OCI-LY7 (cell line): ENCODE data around the gene UBA52. TPM values are rescaled to one million over a fixed set of nuclear protein-coding genes. Genes with fewer than 3 reads are reported as not detected.
"Not testable (repeated sequence)": the region's sequence is repeated elsewhere in the genome, so short reads cannot be mapped to it uniquely, and the experiment has no call there.

ENCODE experiments used
- BruUV-seq: library from RNA; stranded (reverse); fragments of 400-500 nt; replicated peaks from 2 replicates; lab custom pipeline; 2021; lab: Mats Ljungman, UMichigan
- CTCF ChIA-PET: fragments of 300-600 bp; sonication (Branson Sonifier 250); formaldehyde crosslinking; loops from one replicate; lab custom pipeline; 2022; ENCODE audit warnings: antibody characterized with exemption; ENCODE audit not compliant: unreplicated experiment; lab: Charles Lee
- POLR2A ChIA-PET: fragments of 300-600 bp; sonication (Branson Sonifier 250); formaldehyde crosslinking; loops from one replicate; lab custom pipeline; 2022; ENCODE audit warnings: antibody characterized with exemption; lab: Charles Lee
- DNase-seq: peaks from one replicate; pipeline ENCODE4 v3.0.0-alpha.2; 2015; ENCODE audit warnings: low spot score
- H2AFZ ChIP-seq: fragments of 200-600 bp; sonication (generic), shearing (Covaris generic); 2 replicates; pipeline ENCODE4 v1.6.1; 2014; ENCODE audit warnings: mild to moderate bottlenecking, antibody characterized with exemption, low read length, moderate library complexity
- H3K27ac ChIP-seq: fragments of 200-600 bp; sonication (generic); 2 replicates; pipeline ENCODE4 v1.5.1; 2014; ENCODE audit warnings: mixed run types, low read depth, mild to moderate bottlenecking, moderate library complexity, low read length, inconsistent platforms; ENCODE audit not compliant: poor library complexity, severe bottlenecking
- H3K36me3 ChIP-seq: fragments of 200-600 bp; sonication (generic); 2 replicates; pipeline ENCODE4 v1.6.1; 2014; ENCODE audit warnings: mild to moderate bottlenecking, antibody characterized with exemption, low read length, moderate library complexity, mixed read lengths; ENCODE audit not compliant: insufficient read depth
- H3K4me1 ChIP-seq: fragments of 200-600 bp; sonication (generic); 2 replicates; pipeline ENCODE4 v1.5.1; 2014; ENCODE audit warnings: mild to moderate bottlenecking, low read length; ENCODE audit not compliant: insufficient read depth, poor library complexity, severe bottlenecking
- H3K4me2 ChIP-seq: fragments of 200-600 bp; sonication (generic); 2 replicates; pipeline ENCODE4 v1.6.1; 2014; ENCODE audit warnings: mild to moderate bottlenecking, low read length
- H3K4me3 ChIP-seq: fragments of 200-600 bp; sonication (generic); 2 replicates; pipeline ENCODE4 v1.5.1; 2014; ENCODE audit warnings: mild to moderate bottlenecking, low read depth, low read length; ENCODE audit not compliant: poor library complexity, severe bottlenecking
- H3K79me2 ChIP-seq: fragments of 200-600 bp; sonication (generic); 2 replicates; pipeline ENCODE4 v1.6.1; 2016; ENCODE audit warnings: low read depth, mild to moderate bottlenecking, low read length, moderate library complexity, mixed read lengths; ENCODE audit not compliant: insufficient read depth
- H3K9me2 ChIP-seq: fragments of 200-600 bp; sonication (generic); 2 replicates; pipeline ENCODE4 v1.6.1; 2016; ENCODE audit warnings: mild to moderate bottlenecking, low read length, mixed read lengths; ENCODE audit not compliant: insufficient read depth
- H3K9me3 ChIP-seq: fragments of 200-600 bp; sonication (generic); 2 replicates; pipeline ENCODE4 v1.6.1; 2014; ENCODE audit warnings: mild to moderate bottlenecking, mixed run types, low read length, mixed read lengths
- H4K20me1 ChIP-seq: fragments of 200-600 bp; sonication (generic); 2 replicates; pipeline ENCODE4 v1.6.1; 2014; ENCODE audit warnings: mild to moderate bottlenecking, antibody characterized with exemption, low read length, moderate library complexity, mixed read lengths; ENCODE audit not compliant: insufficient read depth
- CTCF ChIP-seq: fragments of 200-600 bp; sonication (generic); conservative IDR thresholded peaks from 2 replicates; pipeline ENCODE4 v1.5.1; 2014; ENCODE audit warnings: mild to moderate bottlenecking, antibody characterized with exemption, low read length, moderate library complexity, mixed read lengths
- EZH2phosphoT487 ChIP-seq: fragments of 200-600 bp; sonication (generic); IDR thresholded peaks from 2 replicates; pipeline ENCODE4 v1.6.1; 2018; ENCODE audit warnings: low read depth, borderline replicate concordance, mild to moderate bottlenecking, mixed run types, antibody characterized with exemption, low read length, moderate library complexity, mixed read lengths
- intact Hi-C: fragments of 100-400 bp; cut with micrococcal nuclease; formaldehyde crosslinking; loops from one replicate; pipeline ENCODE4 v1.10.0; 2022; ENCODE audit not compliant: unreplicated experiment
- total RNA-seq, 2 experiments: library from RNA; depleted of rRNA in 1 of 2; stranded (reverse); fragments of >200 nt in 1 of 2; shearing (Covaris generic) in 1 of 2; gene quantifications; 2 replicates each; pipeline ENCODE4 v1.2.3, GENCODE V29; 2014 to 2022

The UBA52 gene
- total RNA-seq, 2 experiments from 2014 or later, result 1,496 to 1,580 TPM

GRCh38 chr19:18599485-18599884 lies 27.8 kb downstream of the UBA52 start:
- CTCF ChIA-PET, result no interaction called here
- intact Hi-C loops, result no loop called here
- no peak overlapping the region for H3K4me2 ChIP-seq

GRCh38 chr19:18600692-18601397 lies 29.2 kb downstream of the UBA52 start:
- H3K4me3 ChIP-seq, BruUV-seq, H2AFZ ChIP-seq, H3K4me2 ChIP-seq, H3K4me1 ChIP-seq, DNase-seq, intact Hi-C loops, H3K36me3 ChIP-seq, CTCF ChIA-PET, H3K27ac ChIP-seq, H3K79me2 ChIP-seq, H3K9me3 ChIP-seq, H4K20me1 ChIP-seq, H3K9me2 ChIP-seq, POLR2A ChIA-PET: not testable (repeated sequence)

More at GRCh38 chr19:18599485-18599884, 27.8 kb downstream of the UBA52 start:
- Histone ChIP-seq H3K36me3 (no peaks in the 10 kb centered on the region), H3K27ac (no peak overlapping the region), H2AFZ (no peak overlapping the region), H3K9me2 (no peaks in the 10 kb centered on the region), H3K79me2 (no peaks in the 10 kb centered on the region), H3K4me3 (no peak overlapping the region), H3K4me1 (peaks cover 5% of the 10 kb centered on the region), H4K20me1 (no peaks in the 10 kb centered on the region), H3K9me3 (no peaks in the 10 kb centered on the region)
- no peak for DNase-seq
- POLR2A ChIA-PET, result no interaction called here
- no TSS peak for BruUV-seq
- no peak for TF ChIP-seq CTCF
- TF ChIP-seq EZH2phosphoT487, result no peak

- POLR2A ChIA-PET, result no interaction called here
- no peak for DNase-seq
- TF ChIP-seq CTCF, result no peak
- no peak for TF ChIP-seq EZH2phosphoT487
- Histone ChIP-seq H3K4me1 (no peaks in the 10 kb centered on the region), H3K27ac (no peak overlapping the region), H3K79me2 (no peaks in the 10 kb centered on the region), H2AFZ (no peak overlapping the region), H3K9me2 (no peaks in the 10 kb centered on the region), H3K36me3 (no peaks in the 10 kb centered on the region), H3K4me3 (no peak overlapping the region), H4K20me1 (no peaks in the 10 kb centered on the region), H3K9me3 (no peaks in the 10 kb centered on the region), H3K4me2 (no peak overlapping the region)
- BruUV-seq, result no TSS peak
- intact Hi-C loops, result no loop called here
- CTCF ChIA-PET, result no interaction called here
Measured at GRCh38 chr19:18601875-18602274, 30.2 kb downstream of the UBA52 start.
